B cell (primary cell): ENCODE results near the gene GABRR2. TPM values are rescaled to one million over a fixed set of nuclear protein-coding genes. Genes with fewer than 3 reads are reported as not detected.

ENCODE experiments used
- ATAC-seq: fragments of 200-7000 bp; cut with Tn5 transposase; one replicate; pipeline ENCODE4 v1.10.0; 2021; ENCODE audit warnings: low read depth, mild to moderate bottlenecking, moderate number of reproducible peaks, moderate library complexity
- CTCF ChIA-PET: fragments of 350-600 bp; sonication (Branson Sonifier 250); formaldehyde crosslinking; loops from one replicate; lab custom pipeline; 2021; ENCODE audit warnings: antibody characterized with exemption, inconsistent platforms; lab: Charles Lee
- POLR2A ChIA-PET: fragments of 350-600 bp; sonication (Branson Sonifier 250); formaldehyde crosslinking; loops from one replicate; lab custom pipeline; 2021; ENCODE audit warnings: antibody characterized with exemption; lab: Charles Lee
- DNase-seq: peaks from one replicate; pipeline ENCODE4 v3.0.0; 2013
- H2AFZ ChIP-seq: 2 replicates; pipeline ENCODE4 v1.6.1; 2012; ENCODE audit warnings: mild to moderate bottlenecking, low read depth, low read length; ENCODE audit not compliant: insufficient read depth, poor library complexity, severe bottlenecking
- H3K27ac ChIP-seq, 2 donors: 1 replicate in 1 of 2; 2 replicates in 1 of 2; pipeline ENCODE4 v1.5.1; 2012 to 2013; ENCODE audit warnings: low read length in 2 of 2, mild to moderate bottlenecking in 2 of 2, moderate library complexity in 1 of 2
- H3K27me3 ChIP-seq, 4 experiments: fragments of 200-600 bp in 1 of 4; sonication (generic) in 1 of 4; replicated peaks in 1 of 4; 1 replicate in 2 of 4; 2 replicates in 2 of 4; pipeline versions ENCODE4 v1.6.1 to v1.7.0; 2013 to 2016; ENCODE audit warnings: low read length in 3 of 4, mild to moderate bottlenecking in 2 of 4, mixed read lengths in 1 of 4, moderate library complexity in 1 of 4; ENCODE audit not compliant: insufficient read depth in 4 of 4, control insufficient read depth in 3 of 4; ENCODE audit errors: control extremely low read depth in 1 of 4
- H3K36me3 ChIP-seq, 2 experiments: replicated peaks in 1 of 2; 1 replicate in 1 of 2; 2 replicates in 1 of 2; pipeline versions ENCODE4 v1.6.1 to v1.7.1; 2013; ENCODE audit warnings: low read length in 1 of 2; ENCODE audit not compliant: insufficient read depth in 2 of 2, control insufficient read depth in 1 of 2; ENCODE audit errors: control extremely low read depth in 1 of 2, extremely low read depth in 1 of 2
- H3K4me1 ChIP-seq, 2 donors: fragments of 200-600 bp in 1 of 2; sonication (generic) in 1 of 2; 1 replicate in 1 of 2; 2 replicates in 1 of 2; pipeline versions ENCODE4 v1.5.1 to v1.6.1; 2013 to 2017; ENCODE audit warnings: low read length in 2 of 2; ENCODE audit not compliant: control insufficient read depth in 2 of 2, insufficient read depth in 2 of 2
- H3K4me2 ChIP-seq: replicated peaks from 2 replicates; pipeline ENCODE3; 2012; ENCODE audit warnings: mild to moderate bottlenecking, low read depth, low read length; ENCODE audit not compliant: poor library complexity, severe bottlenecking
- H3K4me3 ChIP-seq, 5 experiments: fragments of 200-600 bp in 1 of 5; sonication (generic) in 1 of 5; 1 replicate in 3 of 5; 2 replicates in 2 of 5; pipeline versions ENCODE4 v1.5.1 to v1.7.0; 2011 to 2016; ENCODE audit warnings: low read length in 4 of 5, mild to moderate bottlenecking in 4 of 5, low read depth in 2 of 5, control low read depth in 1 of 5, moderate library complexity in 1 of 5; ENCODE audit not compliant: insufficient read depth in 1 of 5; ENCODE audit errors: control extremely low read depth in 1 of 5, extremely low read depth in 1 of 5
- H3K79me2 ChIP-seq: fragments of 200-600 bp; sonication (generic); one replicate; pipeline ENCODE4 v1.6.0; 2016; ENCODE audit warnings: low read length; ENCODE audit not compliant: control insufficient read depth, insufficient read depth
- H3K9ac ChIP-seq: fragments of 200-600 bp; sonication (generic); 2 replicates; pipeline ENCODE4 v1.6.1; 2017; ENCODE audit warnings: mild to moderate bottlenecking, low read length, moderate library complexity
- H3K9me3 ChIP-seq, 3 donors: one replicate each; pipeline versions ENCODE4 v1.6.1 to v1.7.1; 2013; ENCODE audit warnings: low read length in 2 of 3; ENCODE audit not compliant: control insufficient read depth in 2 of 3, insufficient read depth in 1 of 3; ENCODE audit errors: control extremely low read depth in 1 of 3
- H4K20me1 ChIP-seq: 2 replicates; pipeline ENCODE4 v1.6.0; 2012; ENCODE audit warnings: mild to moderate bottlenecking, low read length; ENCODE audit not compliant: insufficient read depth, control insufficient read depth, poor library complexity, severe bottlenecking
- H3K27ac Mint-ChIP-seq: one replicate; pipeline ENCODE4 v1.8.0; 2021; ENCODE audit warnings: mixed read lengths
- H3K27me3 Mint-ChIP-seq: one replicate; pipeline ENCODE4 v1.8.0; 2021; ENCODE audit warnings: mixed read lengths
- H3K4me1 Mint-ChIP-seq: one replicate; pipeline ENCODE4 v1.8.0; 2021; ENCODE audit warnings: mixed read lengths
- H3K4me3 Mint-ChIP-seq: one replicate; pipeline ENCODE4 v1.8.0; 2021; ENCODE audit warnings: mixed read lengths
- H3K9me3 Mint-ChIP-seq: one replicate; pipeline ENCODE4 v1.8.0; 2022; ENCODE audit warnings: mixed read lengths; ENCODE audit not compliant: insufficient read depth
- CTCF ChIP-seq: fragments of 200-600 bp; IDR thresholded peaks from one replicate; pipeline ENCODE4 v1.8.0; 2022; ENCODE audit warnings: antibody characterized with exemption, mild to moderate bottlenecking
- EZH2 ChIP-seq: IDR thresholded peaks from 2 replicates; pipeline ENCODE4 v1.6.1; 2012; ENCODE audit warnings: borderline replicate concordance, low read depth, mild to moderate bottlenecking, moderate library complexity, low read length; ENCODE audit not compliant: insufficient read depth, poor library complexity, severe bottlenecking
- WGBS: methylation state at CpG from one replicate; pipeline ENCODE4 v1.1.5; 2013; ENCODE audit warnings: missing lambda C conversion rate; ENCODE audit not compliant: insufficient coverage; 5-methylcytosine and 5-hydroxymethylcytosine counted together
- intact Hi-C: fragments of 100-400 bp; cut with micrococcal nuclease; formaldehyde crosslinking; loops from one replicate; pipeline ENCODE4 v1.10.0; 2022
- polyA plus RNA-seq: library from polyadenylated mRNA; depleted of rRNA; stranded (reverse); fragments of >200 nt; gene quantifications from 2 replicates; pipeline ENCODE4 v1.2.3, GENCODE V29; 2012
- total RNA-seq, 2 donors: library from RNA; stranded (reverse); fragments of 120-200 nt in 1 of 2; gene quantifications; 1 replicate in 1 of 2; 2 replicates in 1 of 2; pipeline versions ENCODE4 v1.2.3 to v1.2.4, GENCODE V29; 2013 to 2022

GABRR2 gene
- total and polyA plus RNA-seq, 2 donors (not counting 1 experiment from before 2014, with no cell fraction given): 0.59 to 4.7 TPM

GRCh38 chr6:89250239-89250638, 64.9 kb downstream of the GABRR2 start:
- no peak overlapping the region for H2AFZ ChIP-seq
- H3K4me2 ChIP-seq: no peak overlapping the region
- H3K4me3 ChIP-seq: no peak overlapping the region
- H3K27ac Mint-ChIP-seq: no peak overlapping the region
- H3K9me3 Mint-ChIP-seq: no peaks in the 10 kb centered on the region
- no peaks in the 10 kb centered on the region for H3K4me1 ChIP-seq
- WGBS: 92% methylated on average over 6 of the region's 7 CpGs
- ChIA-PET CTCF (interaction anchor here (0.9 kb wide), 1 partner anchor 9 kb away, joined by 4 read pairs; no protein-coding TSS in a partner anchor), POLR2A (no interaction called here)
- peaks cover 26% of the 10 kb centered on the region for H3K27me3 Mint-ChIP-seq
- H3K36me3 ChIP-seq: no peaks in the 10 kb centered on the region
- H3K9me3 ChIP-seq: no peaks in the 10 kb centered on the region
- H3K4me1 Mint-ChIP-seq: no peaks in the 10 kb centered on the region
- intact Hi-C loops: no loop called here
- peaks cover 0 to 7% (median 2%) of the 10 kb centered on the region in 4 experiments for H3K27me3 ChIP-seq
- ATAC-seq (no peak), DNase-seq (no peak)
- no peak for TF ChIP-seq CTCF
- H3K4me3 Mint-ChIP-seq: no peak overlapping the region
- no peak overlapping the region for H3K27ac ChIP-seq
- no peak overlapping the region for H3K9ac ChIP-seq
- H3K79me2 ChIP-seq: no peaks in the 10 kb centered on the region
- no peaks in the 10 kb centered on the region for H4K20me1 ChIP-seq

GRCh38 chr6:89244241-89244985, 70.7 kb downstream of the GABRR2 start:
- no peaks in the 10 kb centered on the region for H4K20me1 ChIP-seq
- H3K79me2 ChIP-seq: no peaks in the 10 kb centered on the region
- DNase-seq: no peak
- intact Hi-C loops: no loop called here
- H3K4me1 ChIP-seq: peaks cover 9 to 12% of the 10 kb centered on the region in 2 donors
- no CpG with 5 or more reads among the region's 5 CpGs for WGBS
- no peak overlapping the region for H2AFZ ChIP-seq
- POLR2A ChIA-PET: no interaction called here
- peaks cover 12% of the 10 kb centered on the region for H3K4me1 Mint-ChIP-seq
- no peak overlapping the region for H3K27ac Mint-ChIP-seq
- no peaks in the 10 kb centered on the region for H3K36me3 ChIP-seq
- ATAC-seq: no peak
- peaks cover 34% of the 10 kb centered on the region for H3K27me3 Mint-ChIP-seq
- no peak overlapping the region for H3K4me2 ChIP-seq
- H3K9me3 ChIP-seq: no peaks in the 10 kb centered on the region
- no peak overlapping the region for H3K4me3 Mint-ChIP-seq
- no peak overlapping the region for H3K27ac ChIP-seq
- no peak overlapping the region for H3K9ac ChIP-seq
- H3K9me3 Mint-ChIP-seq: no peaks in the 10 kb centered on the region
- H3K27me3 ChIP-seq: peaks cover 0 to 19% (median 2%) of the 10 kb centered on the region in 4 experiments
- no peak for TF ChIP-seq CTCF
- no peak for TF ChIP-seq EZH2
- H3K4me3 ChIP-seq: no peak overlapping the region
- CTCF ChIA-PET: interaction anchor here (0.6 to 9.6 kb wide), 3 partner anchors 9 to 260 kb away, joined by 4 to 94 read pairs (median 4); no protein-coding TSS in a partner anchor
